Neutrophil (primary cell): ENCODE results near the gene MTMR2.
A peak's percentile ranks its signal among the peaks of the same experiment; 100 is the strongest.

Source experiments
- H3K27ac ChIP-seq: fragments of 200-600 bp; sonication (generic); 2 replicates; pipeline ENCODE4 v1.5.1; 2016; ENCODE audit warnings: mild to moderate bottlenecking, moderate library complexity
- H3K27me3 ChIP-seq: fragments of 200-600 bp; sonication (generic); 2 replicates; pipeline ENCODE4 v1.6.0; 2016; ENCODE audit warnings: mild to moderate bottlenecking
- H3K36me3 ChIP-seq: fragments of 200-600 bp; sonication (generic); 2 replicates; pipeline ENCODE4 v1.5.1; 2017
- H3K4me1 ChIP-seq, 2 experiments: fragments of 200-600 bp in 1 of 2; sonication (generic) in 1 of 2; 1 replicate in 1 of 2; 2 replicates in 1 of 2; pipeline versions ENCODE4 v1.5.1 to v1.6.1; 2013 to 2016; ENCODE audit warnings: low read depth in 1 of 2, low read length in 1 of 2, mild to moderate bottlenecking in 1 of 2, moderate library complexity in 1 of 2; ENCODE audit not compliant: control insufficient read depth in 1 of 2, insufficient read depth in 1 of 2
- H3K4me3 ChIP-seq, 2 experiments: fragments of 200-600 bp in 1 of 2; sonication (generic) in 1 of 2; 1 replicate in 1 of 2; 2 replicates in 1 of 2; pipeline ENCODE4 v1.5.1; 2013 to 2016; ENCODE audit warnings: low read depth in 1 of 2, low read length in 1 of 2, mild to moderate bottlenecking in 1 of 2, moderate library complexity in 1 of 2
- H3K9me3 ChIP-seq: fragments of 200-600 bp; sonication (generic); 2 replicates; pipeline ENCODE4 v1.5.1; 2016
- TF ChIP-seq, protein P1 (sequence below): fragments of 200-600 bp; sonication (generic); IDR thresholded peaks from 2 replicates; pipeline ENCODE4 v1.5.1; 2016; ENCODE audit warnings: antibody characterized with exemption

MTMR2 gene

GRCh38 chr11:95923728-95924413 lies at the start of gene MTMR2:
TSS of gene MTMR2 (minus strand) at chr11:95924107. CDS start at chr11:95923954, 153 bp downstream.
- H3K4me3 ChIP-seq: peak within 1 kb of the TSS; percentile 69 to 78
- TF ChIP-seq, protein P1, sequence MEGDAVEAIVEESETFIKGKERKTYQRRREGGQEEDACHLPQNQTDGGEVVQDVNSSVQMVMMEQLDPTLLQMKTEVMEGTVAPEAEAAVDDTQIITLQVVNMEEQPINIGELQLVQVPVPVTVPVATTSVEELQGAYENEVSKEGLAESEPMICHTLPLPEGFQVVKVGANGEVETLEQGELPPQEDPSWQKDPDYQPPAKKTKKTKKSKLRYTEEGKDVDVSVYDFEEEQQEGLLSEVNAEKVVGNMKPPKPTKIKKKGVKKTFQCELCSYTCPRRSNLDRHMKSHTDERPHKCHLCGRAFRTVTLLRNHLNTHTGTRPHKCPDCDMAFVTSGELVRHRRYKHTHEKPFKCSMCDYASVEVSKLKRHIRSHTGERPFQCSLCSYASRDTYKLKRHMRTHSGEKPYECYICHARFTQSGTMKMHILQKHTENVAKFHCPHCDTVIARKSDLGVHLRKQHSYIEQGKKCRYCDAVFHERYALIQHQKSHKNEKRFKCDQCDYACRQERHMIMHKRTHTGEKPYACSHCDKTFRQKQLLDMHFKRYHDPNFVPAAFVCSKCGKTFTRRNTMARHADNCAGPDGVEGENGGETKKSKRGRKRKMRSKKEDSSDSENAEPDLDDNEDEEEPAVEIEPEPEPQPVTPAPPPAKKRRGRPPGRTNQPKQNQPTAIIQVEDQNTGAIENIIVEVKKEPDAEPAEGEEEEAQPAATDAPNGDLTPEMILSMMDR: no peak
- H3K4me1 ChIP-seq: peaks cover 8 to 12% of the 10 kb centered on the region in 2 experiments
- H3K36me3 ChIP-seq: no peaks in the 10 kb centered on the region
- peaks cover 20% of the 10 kb centered on the region for H3K27me3 ChIP-seq
- no peaks in the 10 kb centered on the region for H3K9me3 ChIP-seq
- peak within 1 kb of the TSS; percentile 33 for H3K27ac ChIP-seq

- H3K4me1 ChIP-seq: no peaks in the 10 kb centered on the region
Measured at GRCh38 chr11:95972060-95972459, 48.2 kb upstream of the MTMR2 start.

DNA sequence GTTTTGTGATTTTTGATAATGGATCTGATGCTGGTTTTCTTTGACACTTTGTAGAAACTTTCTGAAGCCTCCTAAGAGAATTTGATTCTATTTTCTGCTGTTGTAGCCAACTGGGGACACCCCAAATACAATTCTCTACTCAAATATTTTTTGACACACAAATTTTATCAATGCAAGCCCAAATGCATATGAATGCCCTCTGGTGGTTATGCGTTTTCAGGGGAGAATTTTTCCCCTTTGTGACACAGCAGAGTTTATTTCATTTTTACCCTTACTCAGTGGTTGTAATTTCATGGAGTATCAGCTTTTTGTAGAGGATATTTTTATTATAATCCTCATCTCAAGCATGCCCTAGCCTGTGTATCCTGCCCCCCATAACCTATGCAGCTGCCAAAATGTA lies 44.7 kb upstream of the MTMR2 start:
- Histone ChIP-seq H3K9me3 (no peaks in the 10 kb centered on the region), H3K4me1 (no peaks in the 10 kb centered on the region), H3K27me3 (no peaks in the 10 kb centered on the region), H3K27ac (no peak overlapping the region), H3K4me3 (no peak overlapping the region), H3K36me3 (no peaks in the 10 kb centered on the region)
- TF ChIP-seq, protein P1: no peak

More at GRCh38 chr11:95972060-95972459, 48.2 kb upstream of the MTMR2 start:
- no peaks in the 10 kb centered on the region for H3K9me3 ChIP-seq
- no peaks in the 10 kb centered on the region for H3K36me3 ChIP-seq
- no peaks in the 10 kb centered on the region for H3K27me3 ChIP-seq
- TF ChIP-seq, protein P1: no peak
- no peak overlapping the region for H3K4me3 ChIP-seq
- no peak overlapping the region for H3K27ac ChIP-seq

DNA sequence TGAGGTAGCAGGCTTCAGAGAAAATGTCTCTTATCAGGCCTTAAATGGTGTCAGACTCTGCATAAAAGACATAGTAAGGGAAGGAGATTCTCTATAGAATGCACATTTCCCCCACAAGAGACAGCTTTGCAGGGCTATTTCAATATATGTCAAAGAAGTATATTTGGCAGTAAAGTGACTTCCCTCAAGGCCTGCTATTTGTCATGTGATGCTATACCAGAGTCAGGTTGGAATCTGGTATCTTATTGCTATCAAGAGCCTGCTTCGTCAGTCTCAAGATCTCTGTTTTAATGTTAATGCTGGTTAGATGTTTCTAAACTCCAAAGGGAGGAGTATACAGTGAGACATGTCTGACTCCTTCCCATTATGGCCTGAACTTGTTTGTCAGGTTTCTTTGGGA lies 40.4 kb upstream of the MTMR2 start:
- Histone ChIP-seq H3K4me3 (no peak overlapping the region), H3K4me1 (no peaks in the 10 kb centered on the region), H3K9me3 (no peaks in the 10 kb centered on the region), H3K27ac (no peak overlapping the region), H3K27me3 (no peaks in the 10 kb centered on the region), H3K36me3 (no peaks in the 10 kb centered on the region)
- TF ChIP-seq, protein P1: no peak

DNA sequence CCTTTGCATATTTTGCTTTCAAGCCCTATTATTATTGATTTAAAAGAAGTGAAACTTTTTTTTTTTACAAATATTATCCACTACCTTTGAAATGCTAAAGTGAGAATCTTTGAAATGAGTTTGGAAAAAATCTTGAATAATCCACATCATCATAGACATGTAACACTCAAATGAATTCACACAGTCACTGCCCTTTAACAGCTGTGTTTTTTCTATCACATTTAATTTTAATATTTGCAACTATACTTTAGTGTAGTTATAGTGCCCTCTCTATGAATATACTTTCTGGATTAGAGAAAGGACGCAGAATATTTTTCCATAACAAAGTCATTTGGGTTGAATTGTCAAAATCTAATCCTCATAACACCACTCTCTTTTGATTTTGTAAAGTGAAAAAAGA lies 37.9 kb upstream of the MTMR2 start:
- H3K27me3 ChIP-seq: no peaks in the 10 kb centered on the region
- H3K4me3 ChIP-seq: no peak overlapping the region
- TF ChIP-seq, protein P1: no peak
- H3K27ac ChIP-seq: no peak overlapping the region
- no peaks in the 10 kb centered on the region for H3K4me1 ChIP-seq
- H3K36me3 ChIP-seq: no peaks in the 10 kb centered on the region
- no peaks in the 10 kb centered on the region for H3K9me3 ChIP-seq
